GM04504 (cell line): ENCODE measurements around the gene ZBTB8OS.
"Not testable (repeated sequence)": the region's sequence is repeated elsewhere in the genome, so short reads cannot be mapped to it uniquely, and the experiment has no call there.

ENCODE experiments used
- DNase-seq: peaks from one replicate; pipeline ENCODE4 v3.0.0-alpha.2; 2012; ENCODE audit warnings: low read depth

The ZBTB8OS gene

DNA sequence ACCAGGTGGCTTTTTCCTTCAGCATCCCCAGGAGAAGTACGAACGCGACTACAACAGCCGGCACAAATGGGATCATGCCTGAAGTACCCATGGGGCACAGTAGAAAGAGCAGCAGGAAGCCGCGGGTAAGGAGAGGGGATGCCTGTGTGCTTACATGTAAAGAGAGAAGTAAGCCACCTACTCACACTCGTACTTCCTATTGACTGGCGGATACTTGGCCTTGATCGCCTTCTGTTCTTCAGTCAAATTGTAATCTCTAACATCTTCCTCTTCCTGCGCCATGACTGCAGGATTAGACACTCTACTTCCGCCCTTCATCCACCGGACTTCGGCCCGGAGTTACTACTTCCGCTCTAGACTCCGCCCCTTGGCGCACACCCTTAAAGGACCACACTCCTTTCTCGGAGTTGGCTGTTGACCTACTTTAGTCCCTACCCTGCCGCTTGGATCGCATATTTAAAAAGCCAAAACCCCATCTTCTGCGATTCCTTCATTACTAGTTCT is at the start of gene ZBTB8OS:
Gene ZBTB8OS (minus strand): TSS at position 303 of the 504 bp plus-strand sequence. CDS start 21 bp downstream, at position 282.
- DNase-seq: peak; percentile 84

DNA sequence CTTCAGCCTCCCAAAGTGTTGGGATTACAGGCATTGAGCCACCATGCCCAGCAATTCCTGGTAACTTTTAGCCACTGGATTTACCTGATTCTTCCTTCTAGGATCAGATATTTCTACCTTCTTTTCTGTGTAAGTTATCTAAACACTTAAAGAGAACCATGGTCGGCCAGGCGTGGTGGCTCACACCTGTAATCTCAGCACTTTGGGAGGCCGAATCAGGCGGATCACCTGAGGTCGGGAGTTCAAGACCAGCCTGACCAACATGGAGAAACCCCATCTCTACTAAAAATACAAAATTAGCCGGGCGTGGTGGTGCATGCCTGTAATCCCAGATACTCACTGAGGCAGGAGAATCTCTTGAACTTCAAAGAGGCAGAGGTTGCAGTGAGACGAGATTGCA is 46.6 kb upstream of the ZBTB8OS start:
- DNase-seq: not testable (repeated sequence)

DNA sequence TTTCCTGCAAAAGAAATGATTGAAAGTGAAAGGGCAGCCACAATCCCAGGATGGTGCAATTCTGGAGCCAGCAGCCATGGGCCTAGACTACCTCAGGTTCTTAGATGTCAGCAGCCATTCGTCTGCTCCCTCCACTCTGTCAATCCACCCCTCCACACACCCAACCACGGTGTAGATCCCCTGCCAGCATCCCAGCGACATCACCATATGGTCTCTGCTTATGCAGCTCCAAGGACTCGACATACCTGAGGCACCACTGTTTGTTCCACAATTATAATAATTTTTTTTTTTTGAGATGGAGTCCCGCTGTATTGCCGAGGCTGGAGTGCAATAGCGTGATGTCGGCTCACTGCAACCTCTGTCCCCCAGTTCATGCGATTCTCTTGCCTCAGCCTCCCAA is 45.7 kb upstream of the ZBTB8OS start:
- DNase-seq: no peak

DNA sequence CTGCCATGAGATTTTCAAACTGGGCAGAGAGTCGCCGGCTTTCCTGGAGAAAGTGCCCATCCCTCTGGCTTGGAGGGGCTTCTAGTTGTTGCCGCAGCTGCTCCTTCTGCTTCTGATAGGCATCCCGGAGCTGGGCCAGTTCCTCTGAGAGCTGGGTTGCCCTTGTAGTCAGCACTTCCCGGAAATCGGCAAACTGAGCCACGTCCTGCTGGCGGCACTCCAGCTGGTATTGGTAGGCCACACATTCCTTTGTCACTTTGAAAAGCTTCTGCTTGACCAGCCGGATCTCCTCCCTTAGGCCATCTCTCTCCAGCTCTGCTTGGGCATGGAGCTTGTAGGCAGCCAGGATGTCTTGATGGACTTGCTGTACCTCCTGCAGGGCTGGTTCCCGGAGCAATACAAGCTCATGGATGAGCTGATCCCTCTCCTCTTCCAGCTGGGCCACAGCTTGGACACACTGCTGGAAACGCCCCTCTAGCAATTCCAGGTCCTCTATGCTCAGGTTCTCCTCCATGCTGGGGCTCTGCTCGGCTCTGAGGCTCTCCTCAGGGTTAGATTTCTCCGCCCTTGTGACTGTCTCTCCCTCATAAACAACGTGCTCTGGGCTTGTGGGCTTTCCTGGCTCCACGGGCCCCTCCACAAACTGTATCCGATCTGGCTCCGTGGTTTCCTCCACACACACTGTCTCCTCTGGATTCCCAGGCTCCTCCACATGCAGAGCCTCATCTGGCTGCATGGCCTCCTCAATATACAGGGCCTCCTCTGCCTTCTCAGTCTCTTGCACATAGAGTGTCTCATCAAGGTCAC is 45.0 kb upstream of the ZBTB8OS start:
- peak; percentile 72 for DNase-seq

DNA sequence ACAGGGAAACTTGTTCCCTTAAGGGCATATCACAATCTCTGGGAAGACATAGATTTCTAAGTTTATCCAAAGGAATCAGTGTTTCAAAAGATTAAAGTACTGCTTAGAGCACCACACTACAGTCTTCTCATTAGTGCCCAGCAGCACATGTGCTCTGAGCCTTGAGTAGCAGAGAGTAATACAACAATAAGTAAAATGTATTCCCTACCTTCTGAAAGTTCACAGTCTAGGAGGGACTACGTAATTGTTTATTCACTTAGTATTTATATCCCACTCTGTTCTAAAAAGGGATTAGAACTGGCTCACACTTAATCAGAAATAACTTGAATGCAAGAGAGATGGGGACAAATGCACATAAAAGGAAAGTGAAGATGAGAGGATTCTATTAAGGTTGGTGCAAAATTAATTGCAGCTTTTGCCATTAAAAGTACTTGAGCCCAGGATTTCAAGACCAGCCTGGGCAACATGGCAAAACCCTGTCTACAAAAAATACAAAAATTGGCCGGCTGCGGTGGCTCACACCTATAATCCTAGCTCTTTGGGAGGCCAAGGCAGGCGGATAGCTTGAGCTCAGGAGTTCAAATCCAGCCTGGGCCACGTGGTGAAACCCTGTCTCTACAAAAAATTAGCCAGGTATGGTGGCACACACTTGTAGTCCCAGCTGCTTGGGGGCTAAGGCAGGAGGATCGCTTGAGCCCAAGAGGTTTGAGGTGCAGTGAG is 43.3 kb upstream of the ZBTB8OS start:
- DNase-seq: no peak

DNA sequence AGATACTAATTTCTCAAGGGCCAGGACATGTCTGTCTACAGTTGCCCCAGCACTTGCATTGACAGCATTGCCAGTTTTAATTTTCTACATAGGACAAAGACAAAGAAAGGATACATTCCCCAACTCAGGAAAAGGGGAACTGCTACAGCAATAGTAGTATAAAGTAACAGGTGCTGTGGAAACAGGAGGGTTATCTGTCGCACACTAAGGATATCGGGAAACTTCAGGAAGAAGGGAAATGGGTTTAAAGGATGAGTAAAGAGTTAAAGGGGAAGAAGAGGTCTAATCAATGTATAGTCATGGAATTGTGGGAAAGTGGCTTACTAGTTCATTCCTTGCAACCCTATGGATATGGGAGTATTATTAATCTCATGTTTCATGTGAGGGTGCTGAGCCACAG is 36.0 kb upstream of the ZBTB8OS start:
- DNase-seq: no peak

DNA sequence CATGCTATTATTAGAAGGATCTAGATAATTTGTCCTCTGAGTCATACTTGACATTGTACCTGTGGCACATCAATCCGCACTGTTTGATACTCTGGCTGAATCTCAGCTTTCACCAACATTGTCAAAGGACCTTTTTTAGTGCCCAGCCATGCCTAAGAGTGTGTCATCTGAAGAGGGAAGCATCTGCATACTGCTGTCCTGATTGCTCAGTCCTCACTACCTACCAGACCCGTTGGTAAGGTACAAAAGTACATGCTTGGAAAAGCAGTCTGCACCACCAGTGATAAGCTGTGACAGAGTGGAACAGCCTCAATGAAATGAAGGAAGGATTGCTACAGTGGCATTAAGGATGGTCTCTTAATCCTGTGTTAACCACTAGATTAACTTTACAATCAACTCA is 35.1 kb upstream of the ZBTB8OS start:
- no peak for DNase-seq

DNA sequence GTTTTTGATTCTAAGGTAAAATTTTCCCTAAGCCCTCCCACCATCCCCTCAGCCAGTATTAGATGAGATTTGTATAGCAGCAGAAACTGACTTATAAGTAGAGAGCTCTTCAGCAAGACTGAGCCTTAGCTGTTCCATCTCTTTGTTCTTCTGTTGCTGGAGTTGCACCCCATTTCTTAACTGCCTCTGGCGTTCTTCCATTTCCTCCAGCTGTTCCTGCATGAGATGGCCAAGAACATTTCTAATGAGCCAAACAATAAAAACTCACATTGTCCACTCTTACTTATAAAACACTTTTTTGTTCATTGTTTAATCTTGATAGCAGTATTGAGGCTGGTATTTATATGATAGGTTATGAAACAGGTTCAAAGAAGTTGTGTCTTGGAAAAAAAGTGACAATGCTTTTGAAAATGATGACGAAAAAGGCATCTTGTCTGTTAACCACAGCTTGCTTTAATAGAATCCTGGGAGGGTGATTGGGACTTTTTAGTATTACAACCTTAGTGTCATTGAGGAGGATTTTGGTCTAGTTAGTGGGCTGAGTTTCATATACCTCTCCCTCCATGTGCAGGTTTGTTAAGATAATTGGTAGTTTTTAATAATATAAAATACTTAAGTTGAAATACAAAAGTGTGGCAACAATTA is 33.9 kb upstream of the ZBTB8OS start:
- peak; percentile 56 for DNase-seq

DNA sequence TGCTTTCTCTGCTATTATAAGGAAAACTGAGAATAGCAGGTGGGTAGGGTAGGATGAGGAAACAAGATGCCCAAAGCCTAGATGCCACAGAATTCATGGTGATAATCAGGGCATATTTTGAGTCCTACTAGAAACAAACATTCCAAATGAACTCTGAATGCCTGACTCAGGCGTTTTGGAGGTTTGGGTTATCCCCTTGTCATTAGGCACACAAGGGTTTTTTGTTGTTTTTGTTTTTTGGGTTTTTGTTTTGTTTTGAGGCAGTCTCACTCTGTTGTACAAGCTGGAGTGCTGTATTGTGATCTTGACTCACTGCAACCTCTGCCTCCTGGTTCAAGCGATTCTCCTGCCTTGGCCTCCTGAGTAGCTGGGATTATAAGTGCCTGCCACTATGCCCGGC is 33.0 kb upstream of the ZBTB8OS start:
- DNase-seq: no peak

DNA sequence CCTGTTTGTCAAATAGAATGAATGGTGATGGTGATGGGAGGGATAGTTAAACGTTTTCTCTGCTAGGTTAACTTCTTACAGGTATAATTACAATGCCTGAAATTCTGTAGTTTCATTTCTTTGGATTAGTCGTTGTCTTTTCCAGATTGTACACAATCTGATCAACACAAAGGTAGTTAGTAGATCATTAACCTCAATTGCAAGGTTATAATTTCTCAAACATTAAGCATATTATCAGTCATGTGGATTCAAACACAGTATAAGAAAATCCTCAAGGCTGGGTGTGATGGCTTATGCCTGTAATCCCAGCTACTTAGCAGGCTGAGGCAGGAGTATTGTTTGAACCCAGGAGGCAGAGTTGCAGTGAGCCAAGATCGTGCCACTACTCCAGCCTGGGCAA is 31.6 kb upstream of the ZBTB8OS start:
- DNase-seq: no peak

DNA sequence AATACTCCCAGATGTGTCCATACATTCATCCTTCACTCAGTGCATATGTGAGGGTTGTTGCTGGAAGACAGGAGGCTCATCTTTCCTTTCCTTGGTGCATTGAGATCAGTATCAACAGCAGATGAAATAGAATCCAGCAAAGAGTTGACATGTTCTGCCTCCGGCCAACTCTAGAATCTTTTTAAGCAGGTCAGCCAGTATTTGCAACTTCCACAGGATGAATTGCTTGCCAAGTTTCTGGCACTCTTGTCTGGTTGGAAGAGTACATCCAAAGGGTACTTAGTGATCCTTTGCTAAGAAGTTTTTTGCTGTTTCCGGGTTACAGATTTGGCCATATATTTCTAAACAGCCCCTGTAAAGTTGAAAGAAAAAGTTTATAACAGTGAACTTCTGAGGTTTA is 31.2 kb upstream of the ZBTB8OS start:
- no peak for DNase-seq

DNA sequence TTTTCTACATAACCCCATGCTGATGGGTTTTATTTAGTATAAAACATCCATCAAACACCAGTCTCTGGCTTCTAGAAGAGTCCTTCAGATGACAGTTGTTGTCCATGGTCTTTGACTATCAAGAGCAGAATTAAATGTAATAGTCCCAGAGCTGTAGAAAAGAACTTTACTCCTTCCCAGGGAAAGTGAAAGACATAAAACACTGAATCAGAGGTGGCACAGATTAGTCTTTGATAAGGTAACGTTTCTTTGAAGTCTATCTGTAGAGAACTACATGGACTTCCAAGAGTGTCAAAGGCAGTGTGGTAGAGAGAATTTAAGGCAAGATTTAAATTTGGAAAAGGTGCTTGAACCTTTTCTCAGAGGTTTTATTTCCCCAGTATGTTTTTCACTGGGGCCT is 30.3 kb upstream of the ZBTB8OS start:
- DNase-seq: no peak

DNA sequence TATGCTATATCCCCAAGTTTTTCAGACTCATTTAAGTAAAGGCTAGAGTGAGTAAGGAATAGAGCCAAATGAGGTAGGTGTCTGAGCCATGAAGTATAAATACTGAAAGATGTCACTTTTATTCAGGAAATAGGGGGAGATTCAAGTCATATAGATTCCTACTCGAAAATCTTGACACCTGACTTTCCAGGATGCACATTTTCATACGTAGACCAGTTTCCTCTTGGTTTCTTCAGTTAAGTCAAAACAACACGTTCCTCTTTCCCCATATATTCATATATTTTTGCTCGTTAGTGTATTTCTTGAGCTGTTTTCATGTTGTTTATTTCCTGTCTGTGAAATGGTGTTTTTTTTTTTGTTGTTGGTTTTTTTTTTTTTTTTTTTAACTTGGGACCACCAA is 29.6 kb upstream of the ZBTB8OS start:
- not testable (repeated sequence) for DNase-seq

DNA sequence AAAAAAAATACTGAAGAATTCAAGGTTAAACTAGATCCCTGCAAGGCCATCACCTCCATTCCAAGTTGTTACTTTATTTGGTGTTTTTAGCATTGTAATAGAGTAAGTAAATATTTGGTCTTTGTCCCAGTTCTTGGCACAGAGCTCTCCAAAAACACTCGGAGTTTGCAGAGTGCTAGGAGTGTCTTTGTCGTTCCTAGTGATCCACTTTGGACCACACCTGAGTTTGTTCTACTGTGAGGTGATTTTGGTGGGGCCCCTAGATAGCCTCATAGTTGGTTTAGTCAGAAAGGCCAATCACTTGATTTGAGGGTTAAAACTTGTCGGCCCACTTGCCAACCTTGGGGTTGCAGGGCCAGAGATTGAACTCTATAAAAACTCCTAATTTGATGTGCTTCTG is 26.6 kb upstream of the ZBTB8OS start:
- DNase-seq: no peak

DNA sequence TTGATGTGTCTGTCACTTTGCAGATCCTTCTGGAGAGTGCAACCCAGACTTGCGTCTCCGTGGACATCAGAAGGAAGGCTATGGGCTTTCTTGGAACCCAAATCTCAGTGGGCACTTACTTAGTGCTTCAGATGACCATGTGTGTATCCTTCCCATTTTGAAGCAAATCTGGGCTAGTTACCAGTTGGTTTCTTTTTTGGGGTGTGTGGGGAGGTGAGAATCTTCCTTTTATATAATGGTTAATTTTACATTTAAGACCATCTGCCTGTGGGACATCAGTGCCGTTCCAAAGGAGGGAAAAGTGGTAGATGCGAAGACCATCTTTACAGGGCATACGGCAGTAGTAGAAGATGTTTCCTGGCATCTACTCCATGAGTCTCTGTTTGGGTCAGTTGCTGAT is 18.4 kb upstream of the ZBTB8OS start:
- DNase-seq: not testable (repeated sequence)

DNA sequence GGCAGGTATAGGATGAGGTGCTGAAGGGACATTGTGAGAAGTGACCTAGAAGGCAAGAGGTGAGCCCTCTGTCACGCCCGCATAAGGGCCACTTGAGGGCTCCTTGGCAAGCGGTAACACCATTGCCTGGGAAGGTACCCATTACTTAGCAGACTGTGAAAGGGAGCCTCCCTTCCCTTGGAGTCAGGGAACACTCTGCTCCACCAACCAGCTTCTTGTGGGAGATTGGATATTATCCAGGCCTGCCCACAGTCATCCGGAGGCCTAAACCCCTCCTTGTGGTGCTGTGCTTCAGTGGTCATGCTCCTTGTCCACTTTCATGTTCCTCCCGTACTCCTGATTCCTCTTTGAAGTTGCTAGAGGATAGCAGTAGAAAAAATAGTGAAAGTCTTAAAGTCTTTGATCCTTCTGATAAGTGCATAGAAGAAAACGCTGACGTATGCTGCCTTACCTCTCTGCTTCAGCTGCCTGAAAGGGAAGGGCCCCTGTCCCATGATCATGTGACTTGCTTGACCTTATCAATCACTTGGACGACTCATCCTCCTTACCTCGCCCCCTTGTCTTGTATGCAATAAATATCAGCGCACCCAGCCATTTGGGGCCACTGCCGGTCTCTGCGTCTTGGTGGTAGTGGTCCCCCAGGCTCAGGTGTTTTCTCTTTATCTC is 16.7 kb upstream of the ZBTB8OS start:
- no peak for DNase-seq

DNA sequence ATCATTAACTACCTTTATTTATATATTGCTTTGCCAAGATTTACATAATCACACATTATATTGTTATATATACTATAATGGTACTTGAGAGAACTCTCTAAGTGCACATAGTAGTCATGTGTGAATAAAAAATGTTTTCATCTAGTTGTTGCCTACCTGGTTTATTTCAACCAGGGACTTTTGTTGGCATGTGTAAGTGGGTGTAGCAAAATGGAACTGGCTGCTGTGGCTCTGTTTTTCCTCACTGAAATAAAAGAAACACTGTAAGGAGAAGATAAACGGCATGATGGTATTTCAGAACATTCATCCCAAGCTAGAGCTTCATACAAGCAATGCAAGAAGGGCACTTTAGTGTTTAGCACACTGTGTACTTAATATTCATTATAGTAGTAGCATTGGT is 15.6 kb upstream of the ZBTB8OS start:
- DNase-seq: no peak

DNA sequence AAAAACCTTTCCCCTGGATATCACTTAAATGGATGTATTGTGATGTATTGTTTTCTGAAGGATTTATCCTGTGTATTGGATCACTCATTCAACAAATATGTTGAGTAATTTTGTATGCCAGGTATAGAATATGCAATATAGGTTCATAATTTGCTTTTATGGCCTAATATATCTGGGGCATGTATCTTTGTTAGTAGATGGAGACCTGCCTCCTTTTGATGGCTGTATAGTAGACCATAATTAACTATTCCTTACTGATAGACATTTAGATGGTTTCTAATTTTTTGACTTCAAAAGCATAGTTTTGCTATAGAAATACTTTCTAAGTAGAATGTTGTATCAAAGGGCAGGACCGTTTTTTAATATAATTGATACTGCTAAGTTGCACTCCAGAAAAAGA is 9.2 kb upstream of the ZBTB8OS start:
- no peak for DNase-seq

DNA sequence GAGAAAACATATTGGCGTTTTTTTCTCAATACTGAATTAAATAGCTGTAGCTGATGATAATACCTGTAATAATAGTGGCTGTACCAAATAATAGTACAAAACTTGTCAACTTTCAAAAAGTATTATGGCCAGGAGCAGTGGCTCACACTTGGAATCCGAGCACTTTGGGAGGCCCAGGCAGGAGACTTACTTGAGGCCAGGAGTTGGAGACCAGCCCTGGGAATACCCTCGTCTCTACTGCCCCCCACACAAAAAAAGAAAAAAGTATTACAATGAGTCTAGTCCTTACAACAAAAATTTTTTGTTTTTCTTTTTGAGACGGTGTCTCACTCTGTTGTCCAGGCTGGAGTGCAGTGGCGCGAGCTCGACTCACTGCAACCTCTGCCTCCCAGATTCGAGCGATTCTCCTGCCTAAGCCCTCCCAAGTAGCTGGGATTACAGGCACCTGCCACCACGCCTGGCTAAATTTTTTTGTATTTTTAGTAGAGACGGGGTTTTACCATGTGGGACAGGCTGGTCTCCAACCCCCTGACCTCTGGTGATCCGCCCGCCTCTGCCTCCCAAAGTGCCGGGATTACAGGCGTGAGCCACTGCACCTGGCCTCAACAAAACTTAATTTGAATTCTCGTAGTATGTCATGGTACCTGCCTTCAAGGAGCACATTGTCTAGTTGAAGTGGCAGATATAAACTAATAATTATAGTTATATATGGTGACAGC is 2.1 kb upstream of the ZBTB8OS start:
- DNase-seq: no peak

DNA sequence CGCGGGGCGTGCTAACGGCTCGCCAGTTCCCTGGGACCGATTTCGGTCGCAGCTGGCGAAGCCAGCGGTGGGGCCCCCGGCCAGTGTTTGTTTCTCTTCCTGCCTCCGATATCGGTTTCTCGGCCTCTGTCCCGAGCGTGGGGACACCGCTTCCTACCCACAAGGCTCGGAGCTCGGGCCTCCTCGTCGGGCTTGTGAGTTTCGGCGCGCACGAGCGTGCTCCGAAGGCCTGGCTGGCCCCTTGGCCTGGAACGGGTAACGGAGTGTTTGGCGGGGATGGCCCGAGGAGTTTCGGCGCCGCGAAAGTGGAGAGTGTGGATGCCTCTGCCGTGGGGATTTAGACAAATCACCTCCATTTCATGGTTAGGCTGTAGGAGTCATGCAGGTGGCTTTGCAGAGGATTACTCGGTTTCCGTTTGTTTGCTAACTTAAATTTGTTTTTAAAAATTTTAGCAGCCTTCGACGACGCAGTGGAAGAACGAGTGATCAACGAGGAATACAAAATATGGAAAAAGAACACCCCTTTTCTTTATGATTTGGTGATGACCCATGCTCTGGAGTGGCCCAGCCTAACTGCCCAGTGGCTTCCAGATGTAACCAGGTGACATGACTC is 1.2 kb upstream of the ZBTB8OS start:
- no peak for DNase-seq

DNA sequence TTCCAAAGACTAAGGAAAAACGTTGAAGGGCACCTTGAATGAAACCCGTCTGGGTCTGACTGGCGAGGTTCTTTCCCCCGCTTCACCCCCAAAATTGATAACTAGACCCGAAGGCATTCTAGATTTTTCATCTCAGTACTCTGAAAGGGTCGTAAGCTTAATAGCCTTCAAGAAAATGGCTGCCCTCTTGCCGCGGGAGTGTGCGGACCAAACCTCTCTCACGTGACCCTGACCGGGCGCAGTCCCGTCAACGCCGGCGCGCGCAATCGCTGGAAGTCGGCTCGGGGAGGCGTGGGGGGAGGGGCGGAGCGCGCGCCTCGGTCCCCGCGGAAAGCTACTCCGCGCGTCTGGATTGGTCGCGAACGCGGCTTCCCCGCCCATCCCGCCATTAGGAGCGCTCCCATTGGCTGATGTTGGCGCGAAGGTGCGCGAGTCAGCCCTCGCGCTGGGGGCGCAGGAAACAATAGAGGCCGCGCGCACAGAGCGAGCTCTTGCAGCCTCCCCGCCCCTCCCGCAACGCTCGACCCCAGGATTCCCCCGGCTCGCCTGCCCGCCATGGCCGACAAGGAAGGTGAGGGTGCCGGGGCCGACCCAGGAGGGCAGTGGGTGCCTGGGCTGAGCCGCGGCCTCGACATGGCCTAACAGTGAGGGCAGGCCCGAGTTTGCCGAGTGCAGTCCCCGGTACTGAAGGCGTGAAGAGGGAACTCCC is 556 bp upstream of the ZBTB8OS start, which contains the start of gene RBBP4:
Gene RBBP4 (plus strand): TSS at position 457 of the 709 bp plus-strand sequence. CDS start 99 bp downstream, at position 556.
- peak; percentile 95 for DNase-seq
